HEK293 (cell line): ENCODE measurements around the gene GDE1.

Source experiments
- BCL11B ChIP-seq: fragments of 450-650 bp; formaldehyde crosslinking; IDR thresholded peaks from 2 replicates; pipeline ENCODE4 v1.5.1; 2016; ENCODE audit warnings: low read depth, missing biosample characterization, missing genetic modification characterization
- KLF10 ChIP-seq: fragments of 450-650 bp; IDR thresholded peaks from 2 replicates; pipeline ENCODE4 v1.5.1; 2018; ENCODE audit warnings: missing biosample characterization, mild to moderate bottlenecking, missing genetic modification characterization
- PBX3 ChIP-seq: sonication (generic); formaldehyde crosslinking; IDR thresholded peaks from 2 replicates; pipeline ENCODE4 v1.8.1; 2022; ENCODE audit warnings: mild to moderate bottlenecking, moderate library complexity, missing genetic modification reagents
- PRDM10 ChIP-seq: fragments of 450-650 bp; formaldehyde crosslinking; IDR thresholded peaks from 2 replicates; pipeline ENCODE4 v1.5.1; 2016; ENCODE audit warnings: missing biosample characterization, missing genetic modification characterization
- PRDM2 ChIP-seq: fragments of 450-650 bp; formaldehyde crosslinking; IDR thresholded peaks from 2 replicates; pipeline ENCODE4 v1.5.1; 2016; ENCODE audit warnings: missing biosample characterization, missing genetic modification characterization, borderline replicate concordance
- REPIN1 ChIP-seq: fragments of 450-650 bp; formaldehyde crosslinking; IDR thresholded peaks from 2 replicates; pipeline ENCODE4 v1.5.1; 2017; ENCODE audit warnings: missing biosample characterization, missing genetic modification characterization, low read depth
- REST ChIP-seq: fragments of 450-650 bp; formaldehyde crosslinking; IDR thresholded peaks from 2 replicates; pipeline ENCODE4 v1.5.1; 2016; ENCODE audit warnings: missing biosample characterization, missing genetic modification characterization
- ZBTB1 ChIP-seq: fragments of 450-650 bp; formaldehyde crosslinking; IDR thresholded peaks from 2 replicates; pipeline ENCODE4 v1.5.1; 2016; ENCODE audit warnings: missing biosample characterization, missing genetic modification characterization
- ZBTB17 ChIP-seq: fragments of 450-650 bp; formaldehyde crosslinking; IDR thresholded peaks from 2 replicates; pipeline ENCODE4 v1.5.1; 2016; ENCODE audit warnings: missing biosample characterization, missing genetic modification characterization
- ZIC2 ChIP-seq: fragments of 450-650 bp; formaldehyde crosslinking; IDR thresholded peaks from 2 replicates; pipeline ENCODE4 v1.5.1; 2016; ENCODE audit warnings: missing biosample characterization, missing genetic modification characterization
- ZNF121 ChIP-seq: fragments of 450-650 bp; formaldehyde crosslinking; IDR thresholded peaks from 2 replicates; pipeline ENCODE4 v1.5.1; 2016; ENCODE audit warnings: missing biosample characterization, missing genetic modification characterization
- ZNF132 ChIP-seq: fragments of 450-650 bp; formaldehyde crosslinking; IDR thresholded peaks from 2 replicates; pipeline ENCODE4 v1.5.1; 2017; ENCODE audit warnings: missing biosample characterization, missing genetic modification characterization, borderline replicate concordance
- ZNF133 ChIP-seq: fragments of 450-650 bp; formaldehyde crosslinking; IDR thresholded peaks from 2 replicates; pipeline ENCODE4 v1.5.1; 2016; ENCODE audit warnings: missing biosample characterization, missing genetic modification characterization
- ZNF138 ChIP-seq: fragments of 450-650 bp; formaldehyde crosslinking; IDR thresholded peaks from 2 replicates; pipeline ENCODE4 v1.5.1; 2016; ENCODE audit warnings: missing biosample characterization, missing genetic modification characterization, borderline replicate concordance
- ZNF155 ChIP-seq: fragments of 450-650 bp; formaldehyde crosslinking; IDR thresholded peaks from 2 replicates; pipeline ENCODE4 v1.5.1; 2016; ENCODE audit warnings: missing biosample characterization, missing genetic modification characterization
- ZNF174 ChIP-seq: fragments of 450-650 bp; formaldehyde crosslinking; IDR thresholded peaks from 2 replicates; pipeline ENCODE4 v1.5.0; 2017; ENCODE audit warnings: missing biosample characterization, mild to moderate bottlenecking, missing genetic modification characterization
- ZNF202 ChIP-seq: fragments of 450-650 bp; formaldehyde crosslinking; IDR thresholded peaks from 2 replicates; pipeline ENCODE4 v1.5.1; 2016; ENCODE audit warnings: missing biosample characterization, missing genetic modification characterization, borderline replicate concordance
- ZNF223 ChIP-seq: fragments of 450-650 bp; formaldehyde crosslinking; IDR thresholded peaks from 2 replicates; pipeline ENCODE4 v1.5.1; 2016; ENCODE audit warnings: missing biosample characterization, missing genetic modification characterization
- ZNF23 ChIP-seq: fragments of 450-650 bp; formaldehyde crosslinking; IDR thresholded peaks from 2 replicates; pipeline ENCODE4 v1.5.1; 2016; ENCODE audit warnings: missing biosample characterization, missing genetic modification characterization, borderline replicate concordance
- ZNF266 ChIP-seq: fragments of 450-650 bp; formaldehyde crosslinking; IDR thresholded peaks from 2 replicates; pipeline ENCODE4 v1.5.1; 2016; ENCODE audit warnings: missing biosample characterization, missing genetic modification characterization, low read depth
- ZNF302 ChIP-seq: fragments of 450-650 bp; formaldehyde crosslinking; IDR thresholded peaks from 2 replicates; pipeline ENCODE4 v1.5.1; 2016; ENCODE audit warnings: missing biosample characterization, missing genetic modification characterization, low read depth
- ZNF473 ChIP-seq: fragments of 450-650 bp; formaldehyde crosslinking; IDR thresholded peaks from 2 replicates; pipeline ENCODE4 v1.5.1; 2017; ENCODE audit warnings: missing biosample characterization, missing genetic modification characterization
- ZNF701 ChIP-seq: fragments of 450-650 bp; formaldehyde crosslinking; IDR thresholded peaks from 2 replicates; pipeline ENCODE4 v1.5.1; 2016; ENCODE audit warnings: missing biosample characterization, missing genetic modification characterization
- ZNF707 ChIP-seq: fragments of 450-650 bp; formaldehyde crosslinking; IDR thresholded peaks from 2 replicates; pipeline ENCODE4 v1.5.1; 2016; ENCODE audit warnings: missing biosample characterization, missing genetic modification characterization

GDE1 gene

GRCh38 chr16:19523559-19524355 is 1.9 kb upstream of the GDE1 start, which contains the start of gene CCP110 (continued):
- TF ChIP-seq ZNF266 (no peak), ZNF138 (tag by site-specific recombination) (no peak), PRDM10 (peak; percentile 50), ZBTB17 (tag by site-specific recombination) (0 out of 2 replicates have a peak, but pooled peaks have one; percentile 72), ZNF473 (tag by site-specific recombination) (no peak), ZNF302 (tag by site-specific recombination) (no peak), PRDM2 (tag by site-specific recombination) (no peak), ZNF23 (tag by site-specific recombination) (no peak), REST (tag by site-specific recombination) (peak; percentile 14; the same call in 1 of the 2 replicates), KLF10 (tag by site-specific recombination) (no peak), ZNF707 (no peak), REPIN1 (tag by site-specific recombination) (no peak), ZBTB1 (tag by site-specific recombination) (no peak), BCL11B (tag by site-specific recombination) (no peak), ZNF701 (tag by site-specific recombination) (no peak), ZNF202 (no peak), ZIC2 (tag by site-specific recombination) (peak; percentile 54), ZNF155 (tag by site-specific recombination) (no peak), ZNF132 (tag by site-specific recombination) (no peak), ZNF174 (tag by site-specific recombination) (no peak), PBX3 (CRISPR knock-in tag) (peak; percentile 20; the same call in 1 of the 2 replicates), ZNF121 (tag by site-specific recombination) (no peak), ZNF223 (tag by site-specific recombination) (no peak), ZNF133 (tag by site-specific recombination) (no peak; the same call in 1 of the 2 replicates)
